GM18861 (cell line): ENCODE measurements around the gene RUFY3.
"Not testable (repeated sequence)": the region's sequence is repeated elsewhere in the genome, so short reads cannot be mapped to it uniquely, and the experiment has no call there.

Experiments
- ATAC-seq: cut with Tn5 transposase; IDR thresholded peaks from one replicate; pipeline ENCODE4 v1.9.1; 2021; ENCODE audit not compliant: unreplicated experiment

The RUFY3 gene

DNA sequence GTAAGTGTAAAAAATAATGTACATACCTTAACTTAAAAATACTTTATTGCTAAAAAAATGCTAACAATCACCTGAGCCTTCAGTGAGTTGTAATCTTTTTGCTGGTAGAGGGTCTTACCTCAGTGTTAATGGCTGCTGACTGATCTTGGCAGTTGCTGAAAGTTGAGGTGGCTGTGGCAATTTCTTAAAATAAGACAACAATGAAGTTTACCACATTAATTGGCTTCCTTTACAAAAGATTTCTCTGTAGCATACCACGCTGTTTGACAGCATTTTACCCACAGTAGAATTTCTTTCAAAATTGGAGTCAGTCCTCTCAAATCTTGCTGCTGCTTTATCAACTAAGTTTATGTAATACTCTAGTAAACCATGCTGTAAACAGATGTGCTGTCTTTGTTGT is 47.6 kb downstream of the RUFY3 start:
- not testable (repeated sequence) for ATAC-seq

DNA sequence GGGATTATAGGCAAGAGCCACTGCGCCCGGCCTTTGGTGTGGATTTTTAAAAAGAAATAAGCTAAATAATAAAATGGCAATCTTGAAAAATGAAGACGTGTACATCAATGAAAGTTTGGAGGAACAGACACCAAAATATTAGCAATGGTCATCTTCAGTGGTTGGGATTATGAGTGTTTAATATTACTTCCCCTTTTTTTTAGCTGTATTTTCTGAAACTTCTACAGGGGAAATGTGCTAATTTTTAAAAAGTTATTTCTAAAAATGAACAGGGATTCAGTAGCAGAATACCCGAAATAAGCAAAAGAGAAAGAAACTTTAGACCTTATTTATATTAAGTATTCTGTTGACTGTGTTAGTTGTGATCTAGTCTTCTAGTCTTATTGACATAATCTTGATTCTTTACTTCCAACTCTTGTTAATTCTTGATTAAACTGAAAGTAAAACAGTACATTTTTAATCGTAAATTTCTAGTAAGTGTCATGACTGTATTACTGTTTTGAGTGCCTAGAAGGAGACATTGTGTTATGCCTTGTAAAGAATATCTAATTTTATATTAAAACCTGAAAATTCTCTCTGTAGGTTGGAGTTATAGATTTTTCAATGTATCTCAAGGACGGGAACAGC is 51.3 kb downstream of the RUFY3 start:
- no peak for ATAC-seq

DNA sequence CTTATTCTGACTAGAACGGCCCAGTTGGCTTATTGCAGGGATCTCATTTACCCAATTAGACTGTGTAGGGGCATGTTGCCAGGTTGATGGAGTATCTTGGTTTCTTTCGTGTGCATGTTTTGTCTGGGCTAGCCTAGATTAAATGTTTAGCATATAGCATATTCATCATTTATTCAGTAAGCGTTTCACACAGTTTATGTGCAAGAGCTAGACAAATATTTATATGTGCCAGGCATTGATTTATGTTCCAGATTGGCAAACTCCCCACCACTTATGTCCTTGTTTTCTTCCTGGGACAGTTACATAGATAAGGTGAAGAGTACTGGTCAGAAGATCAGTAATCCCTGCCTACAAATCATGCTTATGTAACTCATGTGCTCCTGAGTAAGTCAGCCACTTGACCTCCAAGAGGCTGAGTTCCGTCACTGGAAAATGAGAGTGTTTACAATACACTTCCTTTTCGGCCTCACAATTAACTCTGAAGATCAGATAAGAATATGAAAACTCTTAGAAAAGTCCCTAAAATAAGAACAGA is 57.2 kb downstream of the RUFY3 start:
- no peak for ATAC-seq

DNA sequence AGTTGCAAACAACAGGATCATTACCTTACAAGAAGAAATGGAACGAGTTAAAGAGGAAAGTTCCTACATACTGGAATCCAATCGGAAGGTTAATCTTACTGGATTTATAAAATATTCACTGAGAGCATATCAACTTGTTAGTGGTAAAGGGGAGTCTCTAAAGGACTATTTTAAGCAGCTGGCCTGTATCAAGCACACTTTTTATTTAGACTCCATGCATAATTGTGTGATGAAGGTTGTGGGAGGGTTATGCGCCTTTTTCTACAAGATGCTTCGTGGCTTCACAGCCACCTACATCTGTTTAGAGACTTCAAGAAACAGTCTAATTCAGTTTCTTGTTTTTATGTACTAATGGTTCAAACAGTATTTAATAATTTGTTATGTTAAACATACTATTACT is 61.3 kb downstream of the RUFY3 start:
- no peak for ATAC-seq

DNA sequence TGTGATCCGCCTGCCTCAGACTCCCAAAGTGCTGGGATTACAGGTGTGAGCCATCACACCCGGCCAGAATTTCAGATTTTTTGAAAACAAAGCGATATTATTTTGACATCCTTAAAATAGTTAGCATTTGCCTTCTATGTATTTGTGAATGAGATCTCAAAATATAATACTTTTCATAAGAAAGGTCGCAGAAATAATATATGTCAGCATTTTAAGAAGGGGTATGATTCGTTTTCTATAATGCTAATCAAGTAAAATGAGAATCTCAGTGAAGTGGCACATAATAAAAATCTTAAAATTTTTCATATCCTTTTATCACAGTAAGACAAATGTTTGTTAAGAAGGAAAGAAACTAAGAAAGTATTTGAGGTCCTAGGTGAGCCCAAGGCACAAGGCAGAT is 65.7 kb downstream of the RUFY3 start:
- ATAC-seq = no peak

DNA sequence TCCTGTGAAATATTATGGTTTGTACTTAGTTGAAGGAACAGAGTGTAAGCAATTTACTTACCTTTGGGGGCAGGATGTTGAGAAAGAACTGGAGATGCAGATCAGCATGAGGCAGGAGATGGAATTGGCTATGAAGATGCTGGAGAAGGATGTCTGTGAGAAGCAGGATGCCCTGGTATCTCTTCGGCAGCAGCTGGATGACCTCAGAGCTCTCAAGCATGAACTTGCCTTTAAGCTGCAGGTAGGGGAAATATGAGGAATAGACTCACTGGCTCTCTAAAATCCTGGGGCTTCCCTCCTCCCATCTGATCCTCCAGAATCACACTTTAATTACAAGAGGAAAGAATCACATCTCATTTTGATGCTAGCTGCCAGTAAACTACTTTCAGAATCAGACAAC is 67.0 kb downstream of the RUFY3 start:
- no peak for ATAC-seq

DNA sequence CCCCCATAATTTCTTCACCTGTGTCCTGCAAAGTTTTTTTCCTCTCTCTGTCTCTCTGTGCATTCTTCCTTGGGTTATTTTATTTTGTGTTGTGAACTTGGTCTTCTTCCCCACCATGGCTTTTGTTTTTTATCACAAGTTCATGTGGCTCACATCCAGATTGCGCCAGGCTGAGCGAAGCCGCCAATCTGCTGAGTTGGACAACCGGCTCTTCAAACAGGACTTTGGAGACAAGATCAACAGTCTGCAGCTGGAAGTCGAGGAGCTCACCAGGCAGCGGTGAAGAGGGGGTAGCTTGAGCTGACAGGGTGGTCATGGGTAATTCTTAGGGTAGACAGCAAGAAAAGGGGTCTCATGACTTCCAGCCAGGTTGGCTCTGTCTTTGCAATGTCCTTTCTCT is 71.9 kb downstream of the RUFY3 start:
- no peak for ATAC-seq

DNA sequence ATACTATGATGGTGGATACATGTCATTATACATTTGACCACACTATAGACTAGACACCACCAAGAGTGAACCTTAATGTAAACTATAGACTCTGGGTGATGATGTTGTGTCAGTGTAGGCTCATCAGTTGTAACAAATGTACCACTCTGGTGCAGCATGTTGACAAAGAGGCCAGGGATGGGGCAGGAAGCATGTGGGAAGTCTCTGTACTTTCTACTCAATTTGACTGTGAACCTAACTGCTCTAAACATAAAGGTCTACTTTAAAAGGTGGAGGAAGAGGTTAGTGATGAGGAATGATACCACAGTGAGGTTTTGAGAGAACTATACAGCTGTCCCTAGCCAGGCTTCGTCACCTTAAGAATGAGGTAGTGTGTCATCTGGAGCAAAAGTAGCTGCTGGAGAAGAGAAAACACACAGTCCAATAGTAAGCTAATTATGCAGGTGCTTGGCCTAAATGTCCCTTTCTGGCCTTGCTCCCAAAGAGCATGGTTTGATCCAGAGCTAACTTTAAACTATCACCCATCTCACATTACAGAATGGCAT is 79.6 kb downstream of the RUFY3 start:
- no peak for ATAC-seq

DNA sequence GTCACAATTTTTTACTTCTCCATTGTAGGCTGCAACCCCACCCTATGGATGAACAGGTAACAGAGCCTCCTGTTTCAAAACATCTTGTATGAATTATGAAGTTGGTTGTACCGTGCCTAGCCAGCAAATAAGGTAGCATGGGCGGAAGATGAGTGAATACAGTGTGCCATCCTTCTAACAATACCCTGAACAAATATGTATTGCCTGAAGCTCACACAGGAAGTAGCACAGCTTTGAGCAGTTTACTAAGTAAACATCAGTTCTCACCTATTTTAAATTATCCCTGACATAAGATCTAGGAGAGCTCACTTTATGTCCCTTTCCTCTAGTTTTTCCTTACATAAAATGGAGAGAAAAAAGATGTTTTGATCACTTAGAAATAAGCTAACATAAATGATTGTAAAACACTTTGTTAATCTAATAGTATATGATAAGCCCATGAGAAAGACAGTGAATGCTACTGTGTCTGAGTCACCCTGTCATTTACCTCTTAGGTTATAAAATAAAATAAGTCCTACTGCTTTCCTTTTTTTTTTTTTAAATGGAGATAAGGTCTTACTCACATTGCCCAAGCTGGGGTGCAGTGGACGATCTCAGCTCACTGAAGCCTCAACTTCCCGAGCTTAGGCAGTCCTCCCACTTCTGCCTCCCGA is 81.3 kb downstream of the RUFY3 start:
- no peak for ATAC-seq

DNA sequence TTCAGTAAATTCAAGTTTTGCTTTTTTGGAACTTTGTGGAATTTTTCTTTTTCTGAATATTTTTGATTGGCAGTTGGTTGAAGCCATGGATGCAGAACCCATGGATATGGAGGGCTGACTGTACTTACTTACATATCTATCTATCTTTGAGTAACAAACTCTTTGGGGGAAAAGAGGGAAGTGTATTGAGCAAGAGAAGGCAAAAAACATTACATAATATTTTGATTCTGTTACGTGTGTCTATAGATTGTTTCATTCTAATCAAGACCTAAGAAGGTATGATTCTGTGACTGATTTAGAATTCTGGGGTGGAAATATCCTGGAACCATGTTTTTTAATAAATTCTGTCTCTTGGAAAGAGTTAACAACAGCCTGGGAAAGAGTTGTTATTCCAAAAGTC is 86.4 kb downstream of the RUFY3 start:
- no peak for ATAC-seq

DNA sequence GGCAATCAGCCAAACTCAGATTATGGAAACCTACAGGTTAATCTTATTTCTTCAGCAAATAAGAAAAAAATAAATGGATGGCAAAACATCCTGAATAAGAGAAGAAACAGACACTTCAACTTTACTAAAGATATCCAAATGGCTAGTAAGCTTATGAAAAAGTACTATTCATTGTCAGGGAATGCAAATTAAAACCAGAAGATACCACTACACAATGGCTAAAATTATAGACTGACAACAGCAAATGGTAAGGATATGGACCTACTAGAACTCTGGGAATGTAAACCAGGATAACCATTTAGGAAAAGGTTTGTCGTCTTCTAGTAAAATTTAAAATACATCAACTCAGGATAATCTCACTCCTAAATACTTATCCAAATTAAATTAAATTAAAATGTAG is 93.6 kb downstream of the RUFY3 start:
- no peak for ATAC-seq

DNA sequence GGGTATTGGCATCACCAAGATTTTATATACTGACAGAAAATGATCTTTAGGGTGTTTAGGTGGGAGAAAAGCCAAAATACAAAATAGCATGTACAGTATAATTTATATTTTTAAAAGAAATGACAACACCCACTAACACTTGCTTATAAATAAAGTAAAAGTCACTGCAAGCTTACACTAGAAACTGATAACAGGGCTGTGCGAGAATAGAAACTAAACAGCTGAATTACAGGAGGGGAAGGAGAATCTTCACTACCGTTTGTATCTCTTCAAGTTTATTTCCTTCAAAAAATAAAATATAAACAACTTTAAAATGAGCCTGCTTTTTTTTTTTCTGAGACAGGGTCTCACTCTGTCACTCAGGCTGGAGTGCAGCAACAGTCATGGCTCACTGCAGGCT is 95.1 kb downstream of the RUFY3 start:
- ATAC-seq = no peak

DNA sequence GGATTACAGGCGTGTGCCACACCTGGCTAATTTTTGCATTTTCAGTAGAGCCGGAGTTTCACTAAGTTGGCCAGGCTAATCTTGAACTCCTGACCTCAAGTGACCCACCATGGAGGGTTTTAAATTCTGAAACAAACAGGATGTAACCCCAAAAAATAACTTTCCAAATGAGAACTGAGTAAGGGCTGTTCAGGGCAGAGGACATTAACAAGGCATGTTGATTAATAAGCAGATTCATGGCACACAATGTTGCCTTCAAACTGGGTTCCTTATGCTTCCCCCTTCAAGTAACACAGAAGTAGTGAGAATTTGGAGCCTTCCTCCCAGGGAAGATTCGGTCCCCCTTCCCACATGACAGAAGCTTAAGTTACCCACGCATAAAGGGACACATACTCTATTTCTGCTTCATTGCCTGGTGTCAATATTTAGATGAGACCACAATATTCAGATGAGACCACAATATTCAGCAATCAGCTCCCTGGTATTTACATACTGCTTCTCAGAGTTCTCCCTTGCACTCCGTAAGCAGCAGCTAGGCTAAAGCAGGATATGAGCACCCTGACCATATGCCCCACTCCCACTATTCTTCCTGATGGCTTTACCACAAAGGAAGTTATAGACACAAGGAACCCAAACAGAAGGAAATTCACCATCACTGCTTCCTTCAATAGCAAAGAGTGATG is 96.5 kb downstream of the RUFY3 start:
- no peak for ATAC-seq

DNA sequence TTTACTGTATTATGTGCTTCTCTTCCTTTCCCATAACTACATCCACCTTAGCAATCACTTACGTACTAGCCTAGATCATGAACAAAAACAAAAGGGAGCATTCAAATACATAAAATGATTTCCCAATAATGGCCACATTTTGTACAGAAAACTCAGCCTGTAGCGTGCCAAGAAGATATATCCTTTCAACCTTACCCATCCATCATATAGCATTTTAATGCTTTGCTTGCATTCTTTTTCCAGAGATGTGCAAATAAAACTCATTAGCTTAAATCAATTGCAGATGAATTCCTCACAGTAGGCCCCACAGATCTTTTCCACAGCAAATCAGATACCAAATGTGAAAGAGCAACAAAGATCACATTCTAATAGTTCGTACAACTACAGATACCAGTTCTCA is 97.2 kb downstream of the RUFY3 start:
- ATAC-seq = no peak

DNA sequence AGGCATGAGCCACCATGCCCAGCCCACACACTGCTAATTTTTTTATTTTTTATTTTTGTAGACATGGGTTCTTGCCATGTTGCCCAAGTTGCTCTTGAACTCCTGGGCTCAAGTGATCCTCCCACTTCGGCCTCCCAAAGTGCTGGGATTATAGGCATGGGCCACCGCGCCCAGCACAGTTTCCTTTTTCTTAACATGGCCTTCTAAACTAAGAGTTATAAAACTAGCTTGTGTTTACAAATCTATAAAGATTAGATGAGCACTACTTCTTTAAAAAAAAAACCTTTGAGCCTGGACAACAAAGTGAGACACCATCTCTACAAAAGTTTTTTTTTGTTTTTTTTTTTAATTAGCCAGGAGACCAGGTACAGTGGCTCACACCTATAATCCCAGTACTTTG is 107.3 kb downstream of the RUFY3 start:
- ATAC-seq = no peak

DNA sequence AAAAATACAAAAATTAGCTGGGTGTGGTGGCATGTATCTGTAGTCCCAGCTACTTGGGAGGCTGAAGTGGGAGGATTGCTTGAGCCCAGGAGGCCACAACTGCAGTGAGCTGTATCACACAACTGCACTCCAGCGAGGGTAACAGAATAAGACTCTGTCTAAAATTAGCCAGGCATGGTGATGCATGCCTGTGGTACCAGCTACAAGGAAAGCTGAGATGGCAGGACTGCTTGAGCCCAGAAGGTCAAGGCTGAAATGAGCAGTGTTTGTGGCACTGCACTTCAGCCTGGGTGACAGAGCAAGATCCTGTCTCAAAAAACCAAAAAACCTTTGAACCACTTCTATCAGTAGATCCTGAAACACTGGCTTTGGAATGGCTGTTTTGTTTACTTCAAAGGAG is 107.7 kb downstream of the RUFY3 start:
- ATAC-seq = no peak

DNA sequence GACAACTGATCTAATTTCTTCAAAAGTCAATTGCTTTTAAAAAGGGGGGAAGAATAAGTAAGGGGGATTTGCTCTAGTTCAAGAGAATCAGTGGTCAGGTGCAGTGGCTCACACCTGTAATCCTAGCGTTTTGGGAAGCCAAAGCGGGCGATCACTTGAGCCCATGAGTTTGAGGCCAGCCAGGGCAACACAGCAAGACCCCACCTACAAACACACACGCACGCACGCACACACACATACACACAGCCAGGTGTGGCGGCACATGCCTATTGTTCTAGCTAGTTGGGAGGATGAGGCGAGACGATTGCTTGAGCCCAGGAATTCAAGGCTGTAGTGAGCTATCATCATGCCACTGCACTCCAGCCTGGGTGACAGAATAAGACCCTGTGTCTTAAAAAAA is 108.3 kb downstream of the RUFY3 start:
- no peak for ATAC-seq

DNA sequence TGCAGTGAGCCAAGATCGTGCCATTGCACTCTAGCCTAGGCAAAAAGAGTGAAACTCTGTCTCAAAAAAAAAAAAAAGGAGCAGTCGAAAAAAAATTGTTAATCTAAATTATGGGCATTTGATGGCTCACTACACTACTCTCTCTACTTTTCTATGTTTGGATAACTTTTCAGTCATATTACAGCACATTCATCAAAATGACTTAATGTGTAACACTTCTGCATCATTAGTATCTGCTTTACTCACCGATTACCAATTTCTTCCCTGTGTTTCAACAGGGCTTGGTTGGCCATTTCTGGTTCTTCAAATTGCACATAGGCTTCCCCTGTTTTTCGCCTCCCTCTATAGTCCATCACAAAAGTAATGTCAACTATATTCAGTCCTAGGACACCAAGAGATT is 109.5 kb downstream of the RUFY3 start:
- ATAC-seq = no peak

DNA sequence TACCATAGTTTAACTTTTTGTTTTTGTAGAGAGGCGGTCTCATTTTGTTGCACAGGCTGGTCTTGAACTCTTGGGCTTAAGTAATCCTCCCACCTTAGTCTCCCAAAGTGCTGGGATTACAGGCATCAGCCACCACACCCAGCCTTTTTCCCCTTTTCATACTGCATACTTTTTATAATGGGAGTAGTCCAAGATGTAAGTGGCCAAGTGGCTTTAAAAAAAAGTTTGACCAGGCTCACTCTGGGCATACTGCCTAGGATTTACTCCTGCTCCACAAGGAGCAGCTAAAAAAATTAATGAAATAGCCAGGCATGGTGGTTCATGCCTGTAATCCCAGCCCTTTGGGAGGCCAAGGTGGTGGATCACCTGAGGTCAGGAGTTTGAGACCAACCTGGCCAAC is 111.9 kb downstream of the RUFY3 start:
- no peak for ATAC-seq

DNA sequence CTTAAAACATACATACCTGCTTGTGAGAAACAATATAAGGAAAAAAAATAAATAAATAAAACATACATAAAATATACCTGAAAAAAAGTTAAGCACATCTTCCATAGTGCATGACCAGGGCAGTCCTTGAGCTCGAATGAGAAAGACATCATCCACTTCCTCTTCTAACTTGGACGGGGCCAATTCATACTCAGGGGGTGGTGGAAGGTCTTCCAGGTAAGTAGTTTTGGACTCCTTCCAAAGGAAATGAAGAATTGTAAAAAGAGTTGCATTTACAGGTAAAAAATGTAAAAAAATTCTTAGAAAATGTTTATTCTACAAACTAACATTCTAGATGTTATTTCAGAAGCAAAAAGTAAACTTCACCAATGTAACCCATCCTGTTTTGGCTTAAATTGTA is 114.3 kb downstream of the RUFY3 start:
- ATAC-seq = no peak

DNA sequence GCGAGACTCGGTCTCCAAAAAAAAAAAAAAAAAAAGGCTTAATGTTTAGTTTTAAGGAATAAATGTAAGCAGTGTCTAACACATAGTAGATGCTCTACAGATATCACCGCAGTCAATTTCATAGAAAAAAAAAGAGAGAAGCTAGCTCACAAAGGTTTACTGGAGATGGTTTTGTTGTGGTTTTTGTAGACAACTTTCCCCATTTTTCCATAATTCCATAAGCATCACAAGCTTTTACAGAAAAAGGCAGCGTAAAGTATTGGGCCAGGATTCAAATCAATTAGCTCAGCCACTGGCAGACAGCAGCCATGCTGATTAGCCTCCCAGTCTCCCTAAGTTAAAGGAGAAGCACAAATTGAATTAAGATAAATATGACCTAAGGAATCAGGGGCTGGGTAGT is 116.4 kb downstream of the RUFY3 start:
- no peak for ATAC-seq
